Panc1 (cell line): ENCODE measurements around the gene LEFTY2.

Source experiments
- SIN3A ChIP-seq: IDR thresholded peaks from 2 replicates; pipeline ENCODE4 v1.6.1; 2012; ENCODE audit warnings: low read depth, mild to moderate bottlenecking, low read length, moderate library complexity, borderline replicate concordance; ENCODE audit not compliant: insufficient read depth
- TF ChIP-seq, protein P1 (sequence below): fragments of 450-650 bp; IDR thresholded peaks from 2 replicates; pipeline ENCODE4 v1.5.1; 2017; ENCODE audit warnings: mild to moderate bottlenecking

DNA sequence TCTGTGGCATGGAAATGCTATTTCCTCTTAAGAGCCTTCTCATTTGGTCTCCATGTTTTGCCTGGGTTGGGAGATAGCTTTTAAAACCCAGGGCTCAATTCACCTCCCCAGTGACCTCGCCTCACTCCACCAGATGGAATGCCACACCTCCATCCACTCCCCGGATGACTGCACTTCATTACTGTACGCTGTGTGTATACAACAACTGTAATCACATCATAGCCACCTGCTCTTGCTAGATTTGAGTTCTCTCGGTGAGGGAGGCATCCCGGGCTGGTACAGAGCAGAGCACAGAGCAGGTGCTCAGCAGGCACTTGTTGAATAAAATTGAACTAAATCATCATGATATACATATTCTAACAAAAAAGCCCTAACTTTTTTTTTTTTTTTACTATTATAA lies 32.1 kb upstream of the LEFTY2 start:
- no peak for TF ChIP-seq SIN3A
- TF ChIP-seq, protein P1, sequence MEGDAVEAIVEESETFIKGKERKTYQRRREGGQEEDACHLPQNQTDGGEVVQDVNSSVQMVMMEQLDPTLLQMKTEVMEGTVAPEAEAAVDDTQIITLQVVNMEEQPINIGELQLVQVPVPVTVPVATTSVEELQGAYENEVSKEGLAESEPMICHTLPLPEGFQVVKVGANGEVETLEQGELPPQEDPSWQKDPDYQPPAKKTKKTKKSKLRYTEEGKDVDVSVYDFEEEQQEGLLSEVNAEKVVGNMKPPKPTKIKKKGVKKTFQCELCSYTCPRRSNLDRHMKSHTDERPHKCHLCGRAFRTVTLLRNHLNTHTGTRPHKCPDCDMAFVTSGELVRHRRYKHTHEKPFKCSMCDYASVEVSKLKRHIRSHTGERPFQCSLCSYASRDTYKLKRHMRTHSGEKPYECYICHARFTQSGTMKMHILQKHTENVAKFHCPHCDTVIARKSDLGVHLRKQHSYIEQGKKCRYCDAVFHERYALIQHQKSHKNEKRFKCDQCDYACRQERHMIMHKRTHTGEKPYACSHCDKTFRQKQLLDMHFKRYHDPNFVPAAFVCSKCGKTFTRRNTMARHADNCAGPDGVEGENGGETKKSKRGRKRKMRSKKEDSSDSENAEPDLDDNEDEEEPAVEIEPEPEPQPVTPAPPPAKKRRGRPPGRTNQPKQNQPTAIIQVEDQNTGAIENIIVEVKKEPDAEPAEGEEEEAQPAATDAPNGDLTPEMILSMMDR: no peak
